GM18951 (cell line): ENCODE data around the gene ATP6V1G2.
"Not testable (repeated sequence)": the region's sequence is repeated elsewhere in the genome, so short reads cannot be mapped to it uniquely, and the experiment has no call there.

Source experiments
- POLR2A ChIP-seq: IDR thresholded peaks from 4 replicates; pipeline ENCODE4 v1.6.1; 2011; ENCODE audit warnings: mild to moderate bottlenecking; ENCODE audit not compliant: insufficient read length, insufficient read depth; ENCODE audit errors: extremely low read depth
- in situ Hi-C: fragments of 300-500 bp; cut with MboI; formaldehyde crosslinking; loops from one replicate; pipeline ENCODE4 v1.12.0; 2022; ENCODE audit warnings: low sequenced_read_pairs, mixed read lengths, inconsistent platforms; ENCODE audit not compliant: unreplicated experiment

The ATP6V1G2 gene

GRCh38 chr6:31521835-31522234 lies 24.6 kb downstream of the ATP6V1G2 start:
- no peak for TF ChIP-seq POLR2A
- in situ Hi-C loops = no loop called here

DNA sequence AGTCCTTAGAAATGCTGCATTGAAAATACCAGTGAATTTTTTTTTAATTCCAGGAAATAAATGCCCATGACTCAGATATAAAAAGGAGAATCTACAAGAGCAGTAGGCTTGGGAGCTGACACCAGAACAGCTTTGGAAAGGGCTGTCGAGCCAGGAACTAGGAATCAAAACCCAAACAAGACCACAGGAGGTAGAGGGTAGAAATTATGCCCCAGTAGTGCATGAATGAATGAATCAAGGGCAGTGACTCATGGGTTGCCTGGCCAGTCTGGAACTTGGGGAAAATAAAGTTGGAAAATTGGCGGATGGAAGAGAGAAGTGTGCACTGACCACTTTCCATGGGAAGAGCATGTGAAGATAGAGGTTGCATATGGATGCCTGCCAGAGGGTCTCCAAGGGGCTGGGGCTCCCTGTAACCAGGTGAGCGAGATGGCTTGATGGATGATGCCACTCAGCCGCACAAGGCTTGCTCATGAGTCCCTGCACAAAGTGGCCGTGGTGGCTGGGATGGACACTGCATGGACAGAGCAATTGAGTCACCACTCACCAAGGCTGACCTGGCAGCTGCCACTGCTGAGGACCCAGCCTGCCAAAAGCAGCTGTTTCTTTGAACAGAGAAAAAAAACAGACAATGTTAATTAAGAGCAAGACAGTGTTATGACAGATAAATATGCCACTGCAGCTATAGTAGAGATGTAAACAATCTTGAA lies 32.8 kb downstream of the ATP6V1G2 start:
- no peak for TF ChIP-seq POLR2A
- in situ Hi-C loops = no loop called here

DNA sequence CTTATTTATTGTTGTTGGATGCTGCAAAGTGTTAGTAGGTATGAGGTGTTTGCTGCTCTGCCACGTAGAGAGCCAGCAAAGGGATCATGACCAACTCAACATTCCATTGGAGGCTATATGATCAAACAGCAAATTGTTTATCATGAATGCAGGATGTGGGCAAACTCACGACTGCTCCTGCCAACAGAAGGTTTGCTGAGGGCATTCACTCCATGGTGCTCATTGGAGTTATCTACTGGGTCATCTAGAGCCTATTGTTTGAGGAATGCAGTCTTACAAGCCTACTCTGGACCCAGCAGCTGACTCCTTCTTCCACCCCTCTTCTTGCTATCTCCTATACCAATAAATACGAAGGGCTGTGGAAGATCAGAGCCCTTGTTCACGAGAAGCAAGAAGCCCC lies 36.4 kb downstream of the ATP6V1G2 start:
- TF ChIP-seq POLR2A = no peak
- in situ Hi-C loops = no loop called here

DNA sequence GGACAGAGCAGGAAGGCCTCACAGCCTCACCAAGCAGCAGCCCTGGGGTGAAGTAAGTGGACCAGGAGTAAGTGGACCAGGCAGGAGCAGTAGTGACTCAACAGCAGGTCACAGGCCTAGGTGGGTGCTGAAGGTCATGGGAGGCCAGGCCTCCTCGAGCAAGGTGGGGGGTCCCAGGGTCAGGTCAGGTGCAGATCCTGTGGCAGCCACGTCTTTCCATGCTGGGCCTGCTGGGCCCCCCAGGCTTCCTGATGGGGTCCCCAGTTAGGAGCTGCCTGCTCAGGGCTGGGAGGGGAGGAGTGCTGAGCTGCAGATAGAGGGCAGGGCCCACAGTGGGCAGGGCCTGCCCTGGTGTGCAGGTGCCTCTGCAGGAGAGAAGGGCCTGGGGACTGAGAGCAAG lies 37.4 kb downstream of the ATP6V1G2 start:
- in situ Hi-C loops = not testable (repeated sequence)

GRCh38 chr6:31502586-31502985 lies 43.8 kb downstream of the ATP6V1G2 start:
- in situ Hi-C loops = no loop called here
- TF ChIP-seq POLR2A = no peak

DNA sequence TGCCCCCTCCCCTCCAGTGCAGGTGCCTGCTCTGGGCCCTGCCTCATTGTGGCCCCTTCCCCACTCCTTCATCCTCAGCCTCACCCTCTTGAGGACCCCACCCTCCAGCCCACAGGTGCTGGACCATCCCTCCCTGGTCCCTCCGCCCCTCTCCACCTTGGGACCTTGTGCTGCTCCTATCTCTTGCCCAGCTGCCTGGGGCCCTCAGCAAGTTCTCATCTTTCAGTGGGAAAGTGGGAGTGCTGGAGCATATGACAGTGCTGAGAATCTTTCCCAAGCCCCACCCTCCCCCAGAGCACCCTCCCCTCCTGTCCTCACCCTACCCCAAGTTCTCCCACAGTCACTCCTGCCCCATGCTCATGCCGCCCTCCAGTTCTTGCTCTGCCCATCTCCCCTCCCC lies 46.8 kb downstream of the ATP6V1G2 start:
- in situ Hi-C loops = not testable (repeated sequence)

DNA sequence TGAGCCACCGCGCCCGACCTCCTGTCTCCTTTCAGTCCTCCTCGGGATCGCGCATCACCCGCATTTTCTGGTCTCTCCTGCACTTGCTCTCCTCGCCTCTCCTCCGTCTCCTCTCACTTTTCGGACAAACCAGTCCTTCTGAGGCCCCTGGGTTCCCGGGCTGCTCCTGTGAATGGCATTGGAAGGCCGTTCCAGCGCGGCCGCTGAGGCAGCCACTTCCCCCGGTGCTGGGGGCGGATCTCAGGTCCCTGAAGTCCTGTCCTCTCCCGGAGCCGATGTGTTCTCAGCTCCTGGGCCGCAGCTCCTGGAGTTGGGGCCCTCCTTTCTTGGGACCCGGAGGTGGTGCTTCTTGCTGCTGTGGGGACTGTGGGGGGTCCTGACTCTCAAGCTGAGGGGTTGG lies 47.7 kb downstream of the ATP6V1G2 start:
- in situ Hi-C loops = no loop called here
- TF ChIP-seq POLR2A = no peak

DNA sequence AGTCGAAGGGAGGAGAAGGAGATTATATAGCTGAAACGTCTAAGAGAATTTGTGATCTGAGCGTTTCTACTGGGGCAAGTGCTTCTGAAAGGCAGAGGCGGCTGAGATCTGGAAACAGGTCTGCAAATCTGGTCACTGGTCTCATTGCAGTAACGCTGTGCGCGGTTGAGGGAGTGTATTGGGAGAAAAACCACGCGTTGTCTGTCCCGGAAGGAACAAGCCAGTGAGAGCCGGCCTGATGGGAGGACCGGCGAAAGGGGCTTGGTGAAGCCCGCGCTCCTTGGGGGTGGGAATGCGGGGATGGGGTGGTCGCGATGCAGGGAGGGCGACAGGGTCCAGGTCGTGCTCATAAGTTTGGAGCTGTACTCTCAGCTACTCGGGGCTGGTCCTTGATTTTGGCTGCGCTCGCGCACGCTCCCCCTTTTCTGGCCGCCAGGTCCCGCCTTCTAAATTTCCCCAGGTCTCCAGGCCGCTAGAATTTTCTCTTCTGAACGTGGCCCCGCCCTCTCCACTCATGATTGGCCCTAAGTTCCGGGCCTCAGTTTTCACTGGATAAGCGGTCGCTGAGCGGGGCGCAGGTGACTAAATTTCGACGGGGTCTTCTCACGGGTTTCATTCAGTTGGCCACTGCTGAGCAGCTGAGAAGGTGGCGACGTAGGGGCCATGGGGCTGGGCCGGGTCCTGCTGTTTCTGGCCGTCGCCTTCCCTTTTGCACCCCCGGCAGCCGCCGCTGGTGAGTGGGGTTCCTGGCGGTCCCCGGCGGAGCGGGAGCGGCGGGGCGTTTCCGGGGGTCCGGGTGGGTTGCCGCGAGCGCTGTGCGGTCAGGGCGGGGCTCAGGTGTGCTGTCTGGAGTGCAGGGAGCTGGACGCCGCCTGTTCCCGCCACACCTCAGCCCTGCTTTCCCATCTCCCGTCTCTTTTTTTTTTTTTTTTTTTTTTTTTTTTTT lies 48.6 kb downstream of the ATP6V1G2 start, which contains the start of gene MICB:
MICB (plus strand) TSS at position 615 of the 946 bp plus-strand sequence; CDS start at position 664, 49 bp downstream.
- TF ChIP-seq POLR2A = peak; percentile 66
- in situ Hi-C loops = no loop called here

GRCh38 chr6:31496826-31497225 lies 49.6 kb downstream of the ATP6V1G2 start:
- in situ Hi-C loops = not testable (repeated sequence)

GRCh38 chr6:31495580-31495979 lies 50.8 kb downstream of the ATP6V1G2 start:
- no peak for TF ChIP-seq POLR2A
- in situ Hi-C loops = no loop called here
